Caco-2 (cell line): ENCODE data around the gene PFKFB1. TPM values are rescaled to one million over a fixed set of nuclear protein-coding genes. Genes with fewer than 3 reads are reported as not detected.

Experiments
- BruUV-seq: library from RNA; stranded (reverse); fragments of 400-500 nt; replicated peaks from 2 replicates; lab custom pipeline; 2021; lab: Mats Ljungman, UMichigan
- CTCF ChIA-PET: fragments of 300-600 bp; sonication (Branson Sonifier 250); formaldehyde crosslinking; loops from one replicate; lab custom pipeline; 2022; ENCODE audit warnings: antibody characterized with exemption; lab: Charles Lee
- POLR2A ChIA-PET: fragments of 300-600 bp; sonication (Branson Sonifier 250); formaldehyde crosslinking; loops from one replicate; lab custom pipeline; 2022; ENCODE audit warnings: antibody characterized with exemption; lab: Charles Lee
- DNase-seq, 2 experiments: peaks; one replicate each; pipeline versions ENCODE4 v3.0.0 to v3.0.0-alpha.2; 2020 to 2022
- H3K27me3 ChIP-seq: replicated peaks from 2 replicates; pipeline ENCODE4 v1.6.0; 2011; ENCODE audit warnings: low read length; ENCODE audit not compliant: control insufficient read depth, insufficient read depth
- H3K36me3 ChIP-seq: 2 replicates; pipeline ENCODE4 v1.5.1; 2011; ENCODE audit warnings: low read length; ENCODE audit not compliant: control insufficient read depth, insufficient read depth
- H3K4me1 ChIP-seq: fragments of 250-450 bp; sonication (Bioruptor Pico); 2 replicates; pipeline ENCODE4 v1.5.1; 2020; ENCODE audit warnings: mild to moderate bottlenecking
- H3K4me3 ChIP-seq: 2 replicates; pipeline ENCODE4 v1.5.1; 2011; ENCODE audit warnings: low read depth, mild to moderate bottlenecking, control low read depth, low read length
- H3K9me3 ChIP-seq: fragments of 250-450 bp; sonication (Bioruptor Pico); 2 replicates; pipeline ENCODE4 v1.5.1; 2020; ENCODE audit warnings: mild to moderate bottlenecking, moderate library complexity
- H3K27ac Mint-ChIP-seq: one replicate; pipeline ENCODE4 v1.8.0; 2022; ENCODE audit warnings: mixed read lengths; ENCODE audit not compliant: unreplicated experiment
- H3K27me3 Mint-ChIP-seq: one replicate; pipeline ENCODE4 v1.8.0; 2022; ENCODE audit warnings: mixed read lengths; ENCODE audit not compliant: insufficient read depth, unreplicated experiment
- H3K36me3 Mint-ChIP-seq: one replicate; pipeline ENCODE4 v1.8.0; 2022; ENCODE audit warnings: mild to moderate bottlenecking, mixed read lengths; ENCODE audit not compliant: insufficient read depth, unreplicated experiment
- H3K4me1 Mint-ChIP-seq: one replicate; pipeline ENCODE4 v1.8.0; 2022; ENCODE audit warnings: low read depth, mixed read lengths; ENCODE audit not compliant: unreplicated experiment
- H3K4me3 Mint-ChIP-seq: one replicate; pipeline ENCODE4 v1.8.0; 2022; ENCODE audit warnings: mild to moderate bottlenecking, moderate library complexity, mixed read lengths; ENCODE audit not compliant: unreplicated experiment
- H3K9me3 Mint-ChIP-seq: one replicate; pipeline ENCODE4 v1.8.0; 2022; ENCODE audit warnings: mixed read lengths; ENCODE audit not compliant: unreplicated experiment
- CTCF ChIP-seq, 2 experiments: fragments of 200-600 bp in 1 of 2; IDR thresholded peaks; 1 replicate in 1 of 2; 2 replicates in 1 of 2; pipeline versions ENCODE4 v1.5.1 to v1.8.0; 2011 to 2022; ENCODE audit warnings: antibody characterized with exemption in 1 of 2, control low read depth in 1 of 2, inconsistent platforms in 1 of 2, low read depth in 1 of 2, low read length in 1 of 2, mild to moderate bottlenecking in 1 of 2, moderate library complexity in 1 of 2; ENCODE audit not compliant: insufficient read depth in 1 of 2, severe bottlenecking in 1 of 2, unreplicated experiment in 1 of 2
- intact Hi-C: fragments of 100-400 bp; cut with micrococcal nuclease; formaldehyde crosslinking; loops from one replicate; pipeline ENCODE4 v1.10.0; 2022; ENCODE audit not compliant: unreplicated experiment
- total RNA-seq: library from RNA; stranded (reverse); gene quantifications from 2 replicates; pipeline ENCODE4 v1.2.3, GENCODE V29; 2022

PFKFB1 gene
- total RNA-seq, 1 experiment from 2014 or later: not detected

GRCh38 chrX:55033429-55033828 is 39.4 kb upstream of the PFKFB1 start:
- CTCF ChIA-PET: no interaction called here
- H3K27me3 Mint-ChIP-seq: no peaks in the 10 kb centered on the region
- no peaks in the 10 kb centered on the region for H3K36me3 ChIP-seq
- H3K4me3 Mint-ChIP-seq: no peak overlapping the region
- no peak for TF ChIP-seq CTCF (IDR thresholded peaks at IDR 0.05; ENCODE audit: insufficient read depth in 1 of 2, low read depth in 1 of 2, low read length in 1 of 2, severe bottlenecking in 1 of 2, unreplicated experiment in 1 of 2)
- no peaks in the 10 kb centered on the region for H3K36me3 Mint-ChIP-seq
- H3K9me3 ChIP-seq: no peaks in the 10 kb centered on the region
- no peak for DNase-seq
- BruUV-seq: no TSS peak
- no peaks in the 10 kb centered on the region for H3K4me1 Mint-ChIP-seq
- H3K27ac Mint-ChIP-seq: no peak overlapping the region
- no peaks in the 10 kb centered on the region for H3K4me1 ChIP-seq
- H3K9me3 Mint-ChIP-seq: no peaks in the 10 kb centered on the region
- intact Hi-C loops: no loop called here
- H3K27me3 ChIP-seq: no peaks in the 10 kb centered on the region
- POLR2A ChIA-PET: no interaction called here
- H3K4me3 ChIP-seq: no peak overlapping the region

GRCh38 chrX:55030271-55031205 is 36.5 kb upstream of the PFKFB1 start, which contains the start of gene ALAS2:
TSS of gene ALAS2 (minus strand) at chrX:55030977. CDS start at chrX:55026000, 4,977 bp downstream.
- H3K4me1 Mint-ChIP-seq: no peaks in the 10 kb centered on the region

GRCh38 chrX:55029291-55029690 is 35.3 kb upstream of the PFKFB1 start:
- no peak for DNase-seq
- Mint-ChIP-seq H3K9me3 (no peaks in the 10 kb centered on the region), H3K4me3 (no peak overlapping the region), H3K36me3 (no peaks in the 10 kb centered on the region), H3K4me1 (no peaks in the 10 kb centered on the region), H3K27ac (no peak overlapping the region), H3K27me3 (peaks cover 9% of the 10 kb centered on the region)
- no peak overlapping the region for H3K4me3 ChIP-seq
- no peaks in the 10 kb centered on the region for H3K4me1 ChIP-seq
- CTCF ChIA-PET: no interaction called here
- no peaks in the 10 kb centered on the region for H3K9me3 ChIP-seq
- no TSS peak for BruUV-seq
- no peak for TF ChIP-seq CTCF (IDR thresholded peaks at IDR 0.05; ENCODE audit: insufficient read depth in 1 of 2, low read depth in 1 of 2, low read length in 1 of 2, severe bottlenecking in 1 of 2, unreplicated experiment in 1 of 2)
- no peaks in the 10 kb centered on the region for H3K27me3 ChIP-seq
- intact Hi-C loops: no loop called here
- POLR2A ChIA-PET: no interaction called here
- H3K36me3 ChIP-seq: no peaks in the 10 kb centered on the region

More at GRCh38 chrX:55030271-55031205, 36.5 kb upstream of the PFKFB1 start, which contains the start of gene ALAS2:
- ChIA-PET CTCF (no interaction called here), POLR2A (no interaction called here)
- Histone ChIP-seq H3K9me3 (no peaks in the 10 kb centered on the region), H3K4me3 (no peak within 1 kb of the TSS), H3K4me1 (no peaks in the 10 kb centered on the region), H3K27me3 (no peaks in the 10 kb centered on the region), H3K36me3 (no peaks in the 10 kb centered on the region)
- H3K27me3 Mint-ChIP-seq: peaks cover 6% of the 10 kb centered on the region
- DNase-seq: no peak
- H3K36me3 Mint-ChIP-seq: no peaks in the 10 kb centered on the region
- intact Hi-C loops: no loop called here
- no peak for TF ChIP-seq CTCF (IDR thresholded peaks at IDR 0.05; ENCODE audit: insufficient read depth in 1 of 2, low read depth in 1 of 2, low read length in 1 of 2, severe bottlenecking in 1 of 2, unreplicated experiment in 1 of 2)
- no peak within 1 kb of the TSS for H3K4me3 Mint-ChIP-seq
- H3K27ac Mint-ChIP-seq: no peak within 1 kb of the TSS
- H3K9me3 Mint-ChIP-seq: no peaks in the 10 kb centered on the region
- BruUV-seq: no TSS peak
